ENCODE measurements around the gene MINPP1. TPM values are rescaled to one million over a fixed set of nuclear protein-coding genes. Genes with fewer than 3 reads are reported as not detected.

MINPP1 gene
- total RNA-seq, 1 donor from 2014 or later: 12.5 TPM

- Histone ChIP-seq H3K27ac (no peak overlapping the region), H3K36me3 (no peaks in the 10 kb centered on the region), H3K9me3 (no peaks in the 10 kb centered on the region), H3K4me3 (no peak overlapping the region), H3K4me1 (peaks cover 5% of the 10 kb centered on the region), H3K27me3 (no peaks in the 10 kb centered on the region)
- TF ChIP-seq POLR2A (IDR thresholded peaks at IDR 0.05) (no peak), POLR2AphosphoS5 (IDR thresholded peaks at IDR 0.05; ENCODE audit: insufficient read depth in 1 of 2, low read depth in 1 of 2) (no peak), CTCF (IDR thresholded peaks at IDR 0.05) (no peak)
- no peak for DNase-seq (ENCODE audit: extremely low spot score in 2 of 2)
- intact Hi-C loops (cut with DNase I): no loop called here
Observed at GRCh38 chr10:87552248-87552929, 47.7 kb downstream of the MINPP1 start.

- Histone ChIP-seq H3K4me3 (no peak overlapping the region), H3K27ac (no peak overlapping the region), H3K36me3 (no peaks in the 10 kb centered on the region), H3K27me3 (no peaks in the 10 kb centered on the region), H3K9me3 (no peaks in the 10 kb centered on the region), H3K4me1 (no peaks in the 10 kb centered on the region)
- intact Hi-C loops (cut with DNase I): no loop called here
- DNase-seq (ENCODE audit: extremely low spot score in 2 of 2): no peak
- TF ChIP-seq POLR2A (IDR thresholded peaks at IDR 0.05): no peak
- no peak for TF ChIP-seq CTCF (IDR thresholded peaks at IDR 0.05)
- TF ChIP-seq POLR2AphosphoS5 (IDR thresholded peaks at IDR 0.05; ENCODE audit: insufficient read depth in 1 of 2, low read depth in 1 of 2): no peak
Observed at GRCh38 chr10:87557409-87557808, 52.7 kb downstream of the MINPP1 start.

GRCh38 chr10:87558333-87558732, 53.6 kb downstream of the MINPP1 start:
- Histone ChIP-seq H3K9me3 (no peaks in the 10 kb centered on the region), H3K36me3 (no peaks in the 10 kb centered on the region), H3K4me3 (no peak overlapping the region), H3K4me1 (no peaks in the 10 kb centered on the region), H3K27ac (no peak overlapping the region), H3K27me3 (no peaks in the 10 kb centered on the region)
- intact Hi-C loops (cut with DNase I): no loop called here
- TF ChIP-seq POLR2A (IDR thresholded peaks at IDR 0.05) (no peak), POLR2AphosphoS5 (IDR thresholded peaks at IDR 0.05; ENCODE audit: insufficient read depth in 1 of 2, low read depth in 1 of 2) (no peak), CTCF (IDR thresholded peaks at IDR 0.05) (no peak)
- no peak for DNase-seq (ENCODE audit: extremely low spot score in 2 of 2)

- H3K4me1 ChIP-seq: no peaks in the 10 kb centered on the region
- H3K9me3 ChIP-seq: no peaks in the 10 kb centered on the region
- H3K27ac ChIP-seq: no peak overlapping the region
- no peak for TF ChIP-seq POLR2AphosphoS5 (IDR thresholded peaks at IDR 0.05; ENCODE audit: insufficient read depth in 1 of 2, low read depth in 1 of 2)
- TF ChIP-seq POLR2A (IDR thresholded peaks at IDR 0.05): no peak
- TF ChIP-seq CTCF (IDR thresholded peaks at IDR 0.05): no peak
- intact Hi-C loops (cut with DNase I): no loop called here
- no peaks in the 10 kb centered on the region for H3K27me3 ChIP-seq
- H3K4me3 ChIP-seq: no peak overlapping the region
- DNase-seq (ENCODE audit: extremely low spot score in 2 of 2): no peak
- no peaks in the 10 kb centered on the region for H3K36me3 ChIP-seq
Observed at GRCh38 chr10:87559392-87559791, 54.7 kb downstream of the MINPP1 start.

- DNase-seq (ENCODE audit: extremely low spot score in 2 of 2): no peak
- TF ChIP-seq POLR2AphosphoS5 (IDR thresholded peaks at IDR 0.05; ENCODE audit: insufficient read depth in 1 of 2, low read depth in 1 of 2) (no peak), CTCF (IDR thresholded peaks at IDR 0.05) (no peak), POLR2A (IDR thresholded peaks at IDR 0.05) (no peak)
- no peaks in the 10 kb centered on the region for H3K9me3 ChIP-seq
- H3K4me3 ChIP-seq: no peak overlapping the region
- H3K4me1 ChIP-seq: no peaks in the 10 kb centered on the region
- no peak overlapping the region for H3K27ac ChIP-seq
- intact Hi-C loops (cut with DNase I): no loop called here
- H3K36me3 ChIP-seq: no peaks in the 10 kb centered on the region
- H3K27me3 ChIP-seq: no peaks in the 10 kb centered on the region
Observed at GRCh38 chr10:87560495-87561129, 55.9 kb downstream of the MINPP1 start.

All from vagina (tissue), 2 donors.